ENCODE results near the gene PARVB. TPM values are rescaled to one million over a fixed set of nuclear protein-coding genes. Genes with fewer than 3 reads are reported as not detected.

The PARVB gene
- total and polyA plus RNA-seq, 2 donors (not counting 1 experiment from before 2014, with no cell fraction given) = 12.1 to 47.3 TPM

DNA sequence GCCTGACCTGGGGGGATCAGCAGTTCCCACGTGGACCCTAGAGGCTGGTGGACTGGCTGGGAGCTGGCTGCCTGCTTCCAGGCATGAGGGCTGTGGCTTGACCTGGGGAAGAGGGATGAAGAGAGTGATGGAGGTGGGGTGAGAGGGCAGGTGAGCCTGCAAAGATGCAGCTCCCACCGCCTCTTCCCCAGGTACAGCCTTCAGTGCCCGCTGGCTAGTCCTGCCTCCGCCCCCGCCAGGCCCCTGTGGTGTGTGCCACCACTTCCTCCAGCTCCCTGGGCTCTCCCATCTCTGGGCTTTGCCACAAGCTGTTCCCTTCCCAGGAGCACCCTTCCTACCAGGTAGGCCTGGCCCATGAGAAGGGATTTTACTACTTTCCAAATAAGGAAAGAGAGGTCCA, 175.8 kb downstream of the PARVB start:
- Histone ChIP-seq H3K9me3 (ENCODE audit: control insufficient read depth, insufficient read depth, low read depth, low read length) (no peaks in the 10 kb centered on the region), H3K9ac (ENCODE audit: insufficient read depth, low read length) (no peak overlapping the region), H3K36me3 (ENCODE audit: control insufficient read depth, insufficient read depth, low read length) (no peaks in the 10 kb centered on the region), H3K4me2 (ENCODE audit: extremely low read depth, insufficient read depth, low read length) (no peak overlapping the region), H3K27me3 (ENCODE audit: control insufficient read depth, insufficient read depth, low read length) (peaks cover 2% of the 10 kb centered on the region), H3K4me1 (ENCODE audit: control insufficient read depth, extremely low read depth, insufficient read depth, low read length) (peaks cover 5% of the 10 kb centered on the region), H3K4me3 (replicated peaks in 1 of 4; ENCODE audit: control extremely low read depth in 1 of 4, insufficient read depth in 1 of 4, low read depth in 3 of 4, low read length in 4 of 4) (no peak overlapping the region), H3K79me2 (ENCODE audit: control insufficient read depth, insufficient read depth, low read length) (no peaks in the 10 kb centered on the region), H3K27ac (ENCODE audit: insufficient read depth, low read length) (no peak overlapping the region), H2AFZ (ENCODE audit: low read length) (no peak overlapping the region), H4K20me1 (ENCODE audit: control insufficient read depth, extremely low read depth, insufficient read depth, low read length) (no peaks in the 10 kb centered on the region)
- DNase-seq (ENCODE audit: low read depth in 2 of 2) = no peak
- no peak for TF ChIP-seq CTCF (conservative IDR thresholded peaks at IDR 0.05 in 1 of 2, IDR thresholded peaks at IDR 0.05 in 1 of 2; ENCODE audit: low read depth in 1 of 2, low read length in 2 of 2)
- TF ChIP-seq EZH2 (IDR thresholded peaks at IDR 0.05; ENCODE audit: low read length, missing control alignments) = no peak

GRCh38 chr22:44200451-44200850, 176.3 kb downstream of the PARVB start:
- Histone ChIP-seq H3K9ac (ENCODE audit: insufficient read depth, low read length) (no peak overlapping the region), H2AFZ (ENCODE audit: low read length) (no peak overlapping the region), H3K4me2 (ENCODE audit: extremely low read depth, insufficient read depth, low read length) (no peak overlapping the region), H3K36me3 (ENCODE audit: control insufficient read depth, insufficient read depth, low read length) (no peaks in the 10 kb centered on the region), H3K27ac (ENCODE audit: insufficient read depth, low read length) (no peak overlapping the region), H3K27me3 (ENCODE audit: control insufficient read depth, insufficient read depth, low read length) (no peaks in the 10 kb centered on the region), H3K79me2 (ENCODE audit: control insufficient read depth, insufficient read depth, low read length) (no peaks in the 10 kb centered on the region), H4K20me1 (ENCODE audit: control insufficient read depth, extremely low read depth, insufficient read depth, low read length) (no peaks in the 10 kb centered on the region), H3K4me3 (replicated peaks in 1 of 4; ENCODE audit: control extremely low read depth in 1 of 4, insufficient read depth in 1 of 4, low read depth in 3 of 4, low read length in 4 of 4) (no peak overlapping the region), H3K4me1 (ENCODE audit: control insufficient read depth, extremely low read depth, insufficient read depth, low read length) (peaks cover 5% of the 10 kb centered on the region), H3K9me3 (ENCODE audit: control insufficient read depth, insufficient read depth, low read depth, low read length) (no peaks in the 10 kb centered on the region)
- DNase-seq (ENCODE audit: low read depth in 2 of 2) = no peak
- TF ChIP-seq CTCF (conservative IDR thresholded peaks at IDR 0.05 in 1 of 2, IDR thresholded peaks at IDR 0.05 in 1 of 2; ENCODE audit: low read depth in 1 of 2, low read length in 2 of 2) (no peak), EZH2 (IDR thresholded peaks at IDR 0.05; ENCODE audit: low read length, missing control alignments) (no peak)

- Histone ChIP-seq H2AFZ (ENCODE audit: low read length) (no peak overlapping the region), H3K9me3 (ENCODE audit: control insufficient read depth, insufficient read depth, low read depth, low read length) (no peaks in the 10 kb centered on the region), H3K4me1 (ENCODE audit: control insufficient read depth, extremely low read depth, insufficient read depth, low read length) (peaks cover 5% of the 10 kb centered on the region), H4K20me1 (ENCODE audit: control insufficient read depth, extremely low read depth, insufficient read depth, low read length) (no peaks in the 10 kb centered on the region), H3K9ac (ENCODE audit: insufficient read depth, low read length) (no peak overlapping the region), H3K4me2 (ENCODE audit: extremely low read depth, insufficient read depth, low read length) (no peak overlapping the region), H3K27ac (ENCODE audit: insufficient read depth, low read length) (no peak overlapping the region), H3K4me3 (replicated peaks in 1 of 4; ENCODE audit: control extremely low read depth in 1 of 4, insufficient read depth in 1 of 4, low read depth in 3 of 4, low read length in 4 of 4) (no peak overlapping the region), H3K79me2 (ENCODE audit: control insufficient read depth, insufficient read depth, low read length) (no peaks in the 10 kb centered on the region), H3K36me3 (ENCODE audit: control insufficient read depth, insufficient read depth, low read length) (no peaks in the 10 kb centered on the region), H3K27me3 (ENCODE audit: control insufficient read depth, insufficient read depth, low read length) (no peaks in the 10 kb centered on the region)
- no peak for DNase-seq (ENCODE audit: low read depth in 2 of 2)
- TF ChIP-seq EZH2 (IDR thresholded peaks at IDR 0.05; ENCODE audit: low read length, missing control alignments) = no peak
Measured at GRCh38 chr22:44200855-44201550, 176.9 kb downstream of the PARVB start.
